PFSK-1 (cell line): ENCODE data around the gene SYCN.

Experiments used
- FOXP2 ChIP-seq: optimal IDR thresholded peaks from 2 replicates; pipeline ENCODE3; 2011; ENCODE audit warnings: borderline replicate concordance, control low read depth, inconsistent platforms; ENCODE audit not compliant: insufficient read depth; ENCODE audit errors: extremely low read length, extremely low read depth
- POLR2AphosphoS5 ChIP-seq: IDR thresholded peaks from 2 replicates; pipeline ENCODE4 v1.6.1; 2012; ENCODE audit warnings: low read depth, mild to moderate bottlenecking, control low read depth, low read length, moderate library complexity
- REST ChIP-seq, 2 experiments: IDR thresholded peaks; 2 replicates each; pipeline versions ENCODE4 v1.6.1 to v1.8.0; 2011 to 2012; ENCODE audit warnings: low read depth in 2 of 2, low read length in 2 of 2, control low read depth in 1 of 2, inconsistent platforms in 1 of 2, mild to moderate bottlenecking in 1 of 2, moderate library complexity in 1 of 2; ENCODE audit not compliant: insufficient read depth in 1 of 2
- SIN3A ChIP-seq: IDR thresholded peaks from 2 replicates; pipeline ENCODE4 v1.6.1; 2012; ENCODE audit warnings: mild to moderate bottlenecking, low read length, moderate library complexity, borderline replicate concordance; ENCODE audit not compliant: insufficient read depth
- TAF1 ChIP-seq: IDR thresholded peaks from 2 replicates; pipeline ENCODE4 v1.6.1; 2012; ENCODE audit warnings: low read length, control low read depth, borderline replicate concordance; ENCODE audit not compliant: insufficient read depth

SYCN gene

GRCh38 chr19:39206122-39206521 is 2.1 kb upstream of the SYCN start:
- TF ChIP-seq SIN3A (no peak), POLR2AphosphoS5 (no peak), TAF1 (no peak)

DNA sequence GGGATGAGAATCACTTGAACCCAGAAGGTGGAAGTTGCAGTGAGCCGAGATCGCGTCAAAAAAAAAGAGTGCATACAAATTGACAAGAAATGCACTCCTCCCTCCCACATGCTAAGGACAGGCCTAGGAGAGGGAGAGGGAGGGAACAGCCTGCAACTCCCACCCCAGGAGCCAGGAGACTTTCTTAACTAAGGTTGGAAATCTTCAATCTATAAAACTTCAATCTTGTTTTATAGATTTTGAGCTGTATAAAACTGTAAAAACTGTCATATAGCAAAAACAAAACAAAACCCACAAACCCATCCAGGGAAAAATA is 1.3 kb upstream of the SYCN start:
- TF ChIP-seq SIN3A (no peak), POLR2AphosphoS5 (no peak), REST (IDR thresholded peaks at IDR 0.05; ENCODE audit: insufficient read depth in 1 of 2, low read depth in 2 of 2, low read length in 2 of 2) (no peak), FOXP2 (no peak)

GRCh38 chr19:39202998-39203355 is 1.1 kb downstream of the SYCN start:
- TF ChIP-seq FOXP2 (no peak), POLR2AphosphoS5 (no peak), REST (IDR thresholded peaks at IDR 0.05; ENCODE audit: insufficient read depth in 1 of 2, low read depth in 2 of 2, low read length in 2 of 2) (no peak), SIN3A (no peak), TAF1 (no peak)

DNA sequence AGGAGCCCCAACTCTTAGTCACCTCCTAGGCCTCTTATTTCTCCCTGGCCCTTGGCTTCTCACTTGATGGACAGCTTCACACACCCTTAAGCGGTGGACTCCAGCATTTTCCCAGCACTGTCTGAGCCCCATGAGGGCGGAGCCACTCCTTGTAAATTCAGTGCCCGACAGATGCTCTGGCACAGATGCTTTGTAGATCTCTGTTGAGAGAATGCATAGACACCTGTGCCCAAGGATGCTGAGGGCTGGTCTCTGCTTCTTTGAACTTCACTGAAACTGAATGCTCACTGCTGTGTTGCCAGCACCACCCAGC is 3.3 kb downstream of the SYCN start:
- TF ChIP-seq REST (IDR thresholded peaks at IDR 0.05; ENCODE audit: insufficient read depth in 1 of 2, low read depth in 2 of 2, low read length in 2 of 2): no peak
- TF ChIP-seq SIN3A: no peak
- TF ChIP-seq POLR2AphosphoS5: no peak
- TF ChIP-seq FOXP2: no peak
- no peak for TF ChIP-seq TAF1

GRCh38 chr19:39200066-39200802 is 3.8 kb downstream of the SYCN start:
- TF ChIP-seq POLR2AphosphoS5 (no peak), TAF1 (no peak), REST (IDR thresholded peaks at IDR 0.05; ENCODE audit: insufficient read depth in 1 of 2, low read depth in 2 of 2, low read length in 2 of 2) (no peak), FOXP2 (no peak), SIN3A (no peak)
